Hepatocyte (in vitro differentiated cells): ENCODE data around the gene SPZ1.

Experiments
- CTCF ChIP-seq: fragments of 200-600 bp; sonication (generic); IDR thresholded peaks from 2 replicates; pipeline ENCODE4 v1.5.1; 2016; ENCODE audit warnings: antibody characterized with exemption, mild to moderate bottlenecking; ENCODE audit not compliant: poor library complexity
- EZH2phosphoT487 ChIP-seq: fragments of 200-600 bp; sonication (generic); IDR thresholded peaks from one replicate; pipeline ENCODE4 v1.6.1; 2018; ENCODE audit warnings: antibody characterized with exemption, mild to moderate bottlenecking, low read depth, moderate library complexity; ENCODE audit not compliant: unreplicated experiment, severe bottlenecking

GRCh38 chr5:80296121-80296520 is 23.7 kb upstream of the SPZ1 start:
- TF ChIP-seq CTCF (no peak), EZH2phosphoT487 (no peak)
